Ovary (tissue), 3 donors: ENCODE data around the gene AFG1L.

Experiments used
- CTCF ChIP-seq, 3 donors: fragments of 450-650 bp in 2 of 3; fragments of 200-600 bp in 1 of 3; IDR thresholded peaks; one replicate each; pipeline versions ENCODE4 v1.5.1 to v1.8.0; 2016 to 2022; ENCODE audit warnings: antibody characterized with exemption in 3 of 3, mild to moderate bottlenecking in 1 of 3
- EP300 ChIP-seq: sonication (generic); formaldehyde crosslinking; IDR thresholded peaks from one replicate; pipeline ENCODE4 v1.6.1; 2017; ENCODE audit warnings: antibody characterized with exemption
- POLR2A ChIP-seq: fragments of 450-650 bp; IDR thresholded peaks from one replicate; pipeline ENCODE4 v1.6.1; 2017; ENCODE audit warnings: antibody characterized with exemption, mild to moderate bottlenecking, moderate library complexity
- donor health status: DM: no; HTN: no; CAD: no.

- TF ChIP-seq POLR2A (no peak), CTCF (IDR thresholded peaks at IDR 0.05) (no peak), EP300 (no peak)
Measured at GRCh38 chr6:108361312-108361932, 66.6 kb downstream of the AFG1L start.
